Stomach (tissue), 4 donors: Measurements from ENCODE around the gene ARID1B.

Experiments used
- CTCF ChIP-seq, 7 experiments: fragments of 450-650 bp in 4 of 7; fragments of 200-600 bp in 3 of 7; sonication (generic) in 3 of 7; IDR thresholded peaks; one replicate each; pipeline ENCODE4 v1.5.1; 2016 to 2019; ENCODE audit warnings: antibody characterized with exemption in 7 of 7, control low read depth in 2 of 7, mild to moderate bottlenecking in 1 of 7
- EP300 ChIP-seq: sonication (generic); formaldehyde crosslinking; IDR thresholded peaks from one replicate; pipeline ENCODE4 v1.6.1; 2017; ENCODE audit warnings: antibody characterized with exemption
- POLR2A ChIP-seq, 4 donors: fragments of 450-650 bp; IDR thresholded peaks; one replicate each; pipeline ENCODE4 v1.6.1; 2016; ENCODE audit warnings: antibody characterized with exemption in 4 of 4, control low read depth in 2 of 4, mild to moderate bottlenecking in 1 of 4, moderate library complexity in 1 of 4
- POLR2AphosphoS5 ChIP-seq, 3 donors: sonication (generic); formaldehyde crosslinking; IDR thresholded peaks; one replicate each; pipeline ENCODE4 v1.6.1; 2016; ENCODE audit warnings: antibody characterized with exemption in 3 of 3

DNA sequence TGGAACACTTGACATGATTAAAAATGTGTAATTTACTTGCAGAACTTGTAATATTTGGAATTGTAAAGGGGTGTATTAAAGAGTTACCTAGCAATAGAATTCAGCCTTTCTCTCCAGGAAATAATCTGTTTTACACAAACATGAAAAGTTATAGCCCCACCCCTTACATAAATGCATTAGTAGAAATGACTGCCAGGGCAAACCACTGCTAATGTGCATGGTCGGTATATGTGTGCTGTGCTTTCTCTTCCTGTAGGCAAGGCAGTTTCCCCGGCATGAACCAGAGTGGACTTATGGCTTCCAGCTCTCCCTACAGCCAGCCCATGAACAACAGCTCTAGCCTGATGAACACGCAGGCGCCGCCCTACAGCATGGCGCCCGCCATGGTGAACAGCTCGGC lies 389.6 kb downstream of the ARID1B start:
- TF ChIP-seq POLR2A (IDR thresholded peaks at IDR 0.05), result no peak
- TF ChIP-seq CTCF (IDR thresholded peaks at IDR 0.05), result no peak
- no peak for TF ChIP-seq EP300
- TF ChIP-seq POLR2AphosphoS5 (IDR thresholded peaks at IDR 0.05), result no peak
